GM11168 (cell line): ENCODE measurements around the gene ZDHHC14.
"Not testable (repeated sequence)": the region's sequence is repeated elsewhere in the genome, so short reads cannot be mapped to it uniquely, and the experiment has no call there.

Source experiments
- in situ Hi-C: fragments of 300-500 bp; cut with MboI; formaldehyde crosslinking; loops from one replicate; pipeline ENCODE4 v1.12.0; 2022; ENCODE audit warnings: low sequenced_read_pairs; ENCODE audit not compliant: unreplicated experiment

Gene ZDHHC14

DNA sequence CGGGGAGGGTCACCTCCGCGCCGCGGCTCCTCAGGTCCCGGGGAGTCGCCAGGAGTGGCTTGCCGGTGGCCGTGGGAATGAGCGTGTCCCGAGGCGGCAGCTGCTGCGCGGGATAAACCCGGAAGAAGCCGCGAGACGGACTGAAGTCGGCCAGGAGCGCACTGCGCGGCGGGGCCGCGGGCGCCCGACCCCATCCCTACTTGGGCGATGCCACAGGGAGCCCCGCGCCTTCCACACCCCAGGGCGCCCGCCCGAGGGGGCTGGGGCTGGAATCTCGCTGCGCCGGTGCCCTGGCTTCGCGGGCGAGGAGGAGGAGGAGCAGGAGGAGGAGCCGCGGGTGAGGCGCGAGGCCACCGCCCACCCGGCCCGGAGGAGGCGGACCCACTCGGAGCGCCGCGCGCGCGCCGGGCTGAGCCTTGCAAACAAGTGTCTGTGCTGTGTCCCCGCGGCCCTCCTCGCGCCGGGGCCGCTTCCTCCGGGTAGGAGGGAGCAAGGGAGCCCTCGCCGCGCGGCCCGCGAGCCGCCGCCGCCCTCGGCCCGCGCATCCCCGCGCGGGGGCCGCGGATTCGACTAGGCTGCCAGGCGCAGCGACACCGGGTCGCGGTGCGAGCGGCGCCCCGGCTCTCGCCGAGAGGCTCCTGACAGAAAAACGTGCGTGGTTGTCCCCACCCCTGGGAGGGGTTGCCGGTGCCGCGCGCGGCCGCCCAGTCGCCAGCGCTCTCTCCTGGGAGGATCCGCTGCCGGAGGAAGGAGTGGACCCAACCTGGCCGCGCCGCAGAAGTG, at the start of gene ZDHHC14:
Gene ZDHHC14 (plus strand): TSS at position 412 of the 783 bp plus-strand sequence.
- in situ Hi-C loops: no loop called here

- in situ Hi-C loops: no loop called here
Measured at GRCh38 chr6:157332813-157333212, 48.2 kb upstream of the ZDHHC14 start.

DNA sequence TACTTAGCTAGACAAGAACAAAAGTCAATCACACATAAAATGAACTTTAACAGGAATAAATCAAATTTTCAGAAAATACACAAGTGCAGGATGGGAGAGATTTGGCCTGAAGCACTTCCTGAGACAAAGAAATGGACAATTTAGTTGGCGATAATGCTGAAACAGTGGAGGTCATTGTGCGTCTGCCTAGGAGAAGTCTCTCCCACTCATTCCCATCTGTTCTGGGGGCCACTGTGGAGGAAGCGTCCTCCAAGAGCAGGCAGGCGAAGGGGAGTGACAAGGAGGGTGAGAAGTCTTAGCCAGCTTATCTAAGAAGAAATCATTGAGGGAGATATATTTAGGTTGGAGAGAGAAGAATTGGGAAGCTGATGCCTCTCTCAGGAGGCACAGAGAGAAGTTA, 47.5 kb upstream of the ZDHHC14 start:
- in situ Hi-C loops: no loop called here

DNA sequence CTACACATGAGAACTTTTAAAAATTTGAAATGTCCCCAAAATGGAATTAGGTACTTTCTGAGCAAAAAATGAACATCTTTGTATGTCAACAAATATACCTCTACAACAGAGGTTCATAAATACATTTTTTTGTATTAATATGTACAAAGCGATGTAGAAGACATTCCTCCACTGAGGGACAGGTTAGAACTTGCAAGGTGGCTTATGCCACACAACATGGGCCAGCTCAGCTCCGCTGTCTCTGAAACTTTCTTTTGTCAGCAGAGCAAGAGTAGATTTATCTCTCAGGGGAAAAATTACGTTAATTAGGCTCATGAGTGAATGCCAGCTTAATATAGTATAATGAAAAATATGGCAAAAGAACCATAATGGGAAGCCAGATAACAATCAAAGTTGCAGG, 47.0 kb upstream of the ZDHHC14 start:
- in situ Hi-C loops: no loop called here

DNA sequence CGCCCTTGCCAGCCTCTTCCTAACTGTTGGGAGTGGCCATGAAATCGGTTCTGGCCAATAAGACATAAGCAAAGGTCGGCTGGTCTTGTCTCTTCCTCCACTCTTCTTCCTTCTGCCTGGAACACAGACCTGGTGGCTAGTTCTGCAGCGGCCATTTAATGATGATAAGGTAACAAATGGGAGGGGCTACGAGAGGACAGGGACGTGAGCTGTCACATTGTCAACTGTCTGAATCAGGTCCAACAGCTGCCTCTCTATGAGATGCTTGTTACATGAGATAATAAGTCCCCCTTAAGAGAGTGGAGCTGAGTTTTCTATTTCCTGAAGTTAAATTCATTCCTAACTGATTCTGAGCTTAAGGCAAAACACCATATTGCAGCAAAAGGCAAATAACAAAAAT, 45.2 kb upstream of the ZDHHC14 start:
- in situ Hi-C loops: no loop called here

- in situ Hi-C loops: not testable (repeated sequence)
Measured at GRCh38 chr6:157337276-157337675, 43.7 kb upstream of the ZDHHC14 start.

DNA sequence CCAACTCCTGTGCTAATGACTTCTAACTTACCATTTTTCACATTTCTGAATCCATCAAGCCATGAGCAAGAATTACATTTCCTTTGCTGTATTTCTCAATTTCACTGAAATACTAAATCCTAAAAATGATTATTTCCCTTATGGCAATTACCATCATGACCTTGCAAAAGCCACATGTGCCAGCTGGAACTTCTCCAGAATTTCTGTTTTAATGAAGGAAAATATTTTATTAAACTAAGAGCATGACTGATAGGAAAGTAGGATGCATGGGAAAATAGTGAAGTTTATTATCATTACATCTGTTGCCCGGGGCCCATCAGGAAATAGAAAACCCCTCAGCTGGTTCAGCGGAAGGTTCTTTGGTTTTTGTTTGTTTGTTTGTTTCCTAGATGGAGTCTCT, 43.2 kb upstream of the ZDHHC14 start:
- in situ Hi-C loops: no loop called here

- in situ Hi-C loops: no loop called here
Measured at GRCh38 chr6:157339432-157339831, 41.6 kb upstream of the ZDHHC14 start.

GRCh38 chr6:157343732-157344131, 37.3 kb upstream of the ZDHHC14 start:
- in situ Hi-C loops: no loop called here

GRCh38 chr6:157346373-157346772, 34.6 kb upstream of the ZDHHC14 start:
- in situ Hi-C loops: no loop called here

GRCh38 chr6:157358287-157358686, 22.7 kb upstream of the ZDHHC14 start:
- in situ Hi-C loops: loop anchor here (10.0 kb wide), 1 partner anchor 1407 kb away; no protein-coding TSS in a partner anchor

- in situ Hi-C loops: no loop called here
Measured at GRCh38 chr6:157361886-157362285, 19.1 kb upstream of the ZDHHC14 start.

- in situ Hi-C loops: no loop called here
Measured at GRCh38 chr6:157364705-157365104, 16.3 kb upstream of the ZDHHC14 start.

- in situ Hi-C loops: no loop called here
Measured at GRCh38 chr6:157366648-157367047, 14.3 kb upstream of the ZDHHC14 start.

GRCh38 chr6:157368359-157369049, 12.5 kb upstream of the ZDHHC14 start:
- in situ Hi-C loops: no loop called here

- in situ Hi-C loops: no loop called here
Measured at GRCh38 chr6:157370755-157371154, 10.2 kb upstream of the ZDHHC14 start.

DNA sequence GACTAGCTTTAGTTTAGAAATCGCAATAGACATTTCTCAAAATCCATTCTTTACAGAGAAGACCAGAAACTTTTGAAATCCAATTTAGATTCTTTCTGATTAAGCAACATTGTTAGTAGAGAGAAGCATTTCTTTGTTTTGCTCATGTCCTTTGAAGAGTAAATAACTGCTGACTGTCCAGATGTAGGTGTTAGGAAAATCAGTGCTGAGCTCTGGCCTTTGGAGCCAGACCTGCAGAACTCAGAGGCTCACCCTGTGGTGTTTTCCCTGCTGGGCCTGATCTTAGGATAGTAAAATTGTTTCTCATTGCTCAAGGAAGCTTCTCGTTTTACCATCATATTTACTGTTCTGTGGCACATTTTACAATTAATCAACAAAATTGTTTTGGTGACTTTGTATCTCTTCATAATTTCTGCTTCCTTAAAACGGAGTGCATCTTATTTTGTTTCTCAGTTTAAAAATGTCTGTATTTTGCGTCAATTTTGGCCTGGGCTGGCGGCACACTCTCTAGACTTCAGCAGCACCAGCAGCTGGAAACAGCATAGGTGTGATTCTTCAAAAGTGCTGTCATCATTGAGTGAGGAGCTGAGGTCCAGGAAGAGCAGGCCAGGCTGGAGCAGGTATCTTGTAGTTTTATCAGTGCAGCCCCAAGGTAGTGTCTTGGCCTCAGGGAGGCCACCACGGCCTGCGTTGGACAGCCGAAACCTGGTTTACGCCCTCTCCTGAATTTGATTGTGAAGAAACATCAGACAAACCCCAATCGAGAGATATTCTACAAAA, 8.3 kb upstream of the ZDHHC14 start:
- in situ Hi-C loops: no loop called here

DNA sequence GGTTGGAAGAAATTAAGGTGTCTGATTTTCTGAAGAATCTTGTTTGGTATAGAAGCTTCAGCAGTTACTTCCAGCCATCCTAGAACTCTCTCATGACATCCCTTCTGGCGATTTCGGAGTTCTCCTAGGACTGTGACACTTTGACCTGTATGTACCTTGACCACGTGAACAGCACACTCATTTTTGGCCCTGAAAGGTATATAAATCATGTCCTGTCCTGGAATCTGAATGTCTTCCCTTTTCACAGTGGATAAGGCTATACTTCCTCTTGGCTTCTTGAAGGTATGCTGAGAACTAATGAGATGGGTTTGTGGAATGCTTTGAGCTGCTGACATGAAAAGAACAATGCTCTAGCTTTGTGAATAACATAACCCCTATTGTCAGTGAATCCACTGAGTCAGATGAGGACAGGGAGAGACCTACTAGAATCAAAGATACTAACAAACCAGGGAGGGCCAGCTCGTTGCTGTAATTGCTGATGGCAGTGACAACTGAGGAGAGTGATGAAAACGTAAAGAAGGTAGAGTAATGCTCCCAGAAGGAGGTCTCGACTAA, 6.0 kb upstream of the ZDHHC14 start:
- in situ Hi-C loops: no loop called here

- in situ Hi-C loops: no loop called here
Measured at GRCh38 chr6:157376241-157376640, 4.7 kb upstream of the ZDHHC14 start.

DNA sequence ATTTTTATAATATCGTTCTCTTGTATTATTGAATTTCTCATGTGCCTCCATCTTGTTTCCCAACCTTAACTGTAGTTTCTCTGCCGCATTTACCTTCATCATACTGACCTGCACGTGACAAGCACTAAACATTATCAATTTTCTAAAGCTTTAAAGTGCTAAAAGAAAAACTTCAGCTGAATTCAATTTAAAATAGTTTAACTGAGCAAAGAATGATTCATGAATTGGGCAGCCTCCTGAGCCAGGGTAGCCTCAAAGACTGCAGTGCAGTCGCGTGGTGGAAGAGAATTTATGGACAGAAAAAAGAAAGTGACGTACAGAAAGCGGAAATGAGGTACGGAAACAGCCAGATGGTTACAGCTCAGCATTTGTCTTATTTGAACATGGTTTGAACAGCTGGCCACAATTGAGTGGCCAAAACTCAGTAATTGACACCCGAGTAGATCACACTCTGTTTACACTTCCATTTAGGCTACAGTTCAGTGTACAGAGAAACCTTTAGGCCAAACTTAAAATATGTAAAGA, 4.2 kb upstream of the ZDHHC14 start:
- in situ Hi-C loops: no loop called here
